ENCODE results near the gene UBXN2A.
"Not testable (repeated sequence)": the region's sequence is repeated elsewhere in the genome, so short reads cannot be mapped to it uniquely, and the experiment has no call there.

The UBXN2A gene

GRCh38 chr2:24011250-24012104 is 71.2 kb downstream of the UBXN2A start:
- in situ Hi-C loops (cut with MboI; ENCODE audit: low sequenced_read_pairs), result no loop called here

- in situ Hi-C loops (cut with MboI; ENCODE audit: low sequenced_read_pairs), result no loop called here
These were observed 72.4 kb downstream of the UBXN2A start for GRCh38 chr2:24012521-24013188.

- in situ Hi-C loops (cut with MboI; ENCODE audit: low sequenced_read_pairs), result not testable (repeated sequence)
These were observed 74.6 kb downstream of the UBXN2A start for GRCh38 chr2:24014902-24015301.

- in situ Hi-C loops (cut with MboI; ENCODE audit: low sequenced_read_pairs), result no loop called here
These were observed 75.5 kb downstream of the UBXN2A start for GRCh38 chr2:24015562-24016375.

GRCh38 chr2:24016376-24016761 is 76.1 kb downstream of the UBXN2A start:
- in situ Hi-C loops (cut with MboI; ENCODE audit: low sequenced_read_pairs), result no loop called here

GRCh38 chr2:24016853-24017703 is 76.8 kb downstream of the UBXN2A start:
- in situ Hi-C loops (cut with MboI; ENCODE audit: low sequenced_read_pairs), result no loop called here

GRCh38 chr2:24017711-24018110 is 77.4 kb downstream of the UBXN2A start:
- in situ Hi-C loops (cut with MboI; ENCODE audit: low sequenced_read_pairs), result no loop called here

GRCh38 chr2:24018241-24018640 is 78.0 kb downstream of the UBXN2A start:
- in situ Hi-C loops (cut with MboI; ENCODE audit: low sequenced_read_pairs), result no loop called here

GRCh38 chr2:24019729-24020128 is 79.5 kb downstream of the UBXN2A start:
- in situ Hi-C loops (cut with MboI; ENCODE audit: low sequenced_read_pairs), result no loop called here

GRCh38 chr2:24020244-24020643 is 80.0 kb downstream of the UBXN2A start:
- in situ Hi-C loops (cut with MboI; ENCODE audit: low sequenced_read_pairs), result no loop called here

- in situ Hi-C loops (cut with MboI; ENCODE audit: low sequenced_read_pairs), result no loop called here
These were observed 81.1 kb downstream of the UBXN2A start for GRCh38 chr2:24021122-24021998.

GRCh38 chr2:24022324-24022974 is 82.2 kb downstream of the UBXN2A start:
- in situ Hi-C loops (cut with MboI; ENCODE audit: low sequenced_read_pairs), result no loop called here

- in situ Hi-C loops (cut with MboI; ENCODE audit: low sequenced_read_pairs), result no loop called here
These were observed 82.8 kb downstream of the UBXN2A start for GRCh38 chr2:24022975-24023575.

- in situ Hi-C loops (cut with MboI; ENCODE audit: low sequenced_read_pairs), result no loop called here
These were observed 83.8 kb downstream of the UBXN2A start for GRCh38 chr2:24024018-24024417.

GRCh38 chr2:24024996-24025663 is 84.9 kb downstream of the UBXN2A start:
- in situ Hi-C loops (cut with MboI; ENCODE audit: low sequenced_read_pairs), result no loop called here

- in situ Hi-C loops (cut with MboI; ENCODE audit: low sequenced_read_pairs), result no loop called here
These were observed 86.0 kb downstream of the UBXN2A start for GRCh38 chr2:24026233-24026632.

GRCh38 chr2:24038786-24039499 is 98.7 kb downstream of the UBXN2A start:
- in situ Hi-C loops (cut with MboI; ENCODE audit: low sequenced_read_pairs), result no loop called here

Data from hTERT RPE-1 (cell line).